NCI-H1694 (cell line): ENCODE data around the gene MAVS.

Experiments
- DNase-seq: peaks from one replicate; lab custom pipeline; 2025; lab: John Stamatoyannopoulos, UW

Gene MAVS

DNA sequence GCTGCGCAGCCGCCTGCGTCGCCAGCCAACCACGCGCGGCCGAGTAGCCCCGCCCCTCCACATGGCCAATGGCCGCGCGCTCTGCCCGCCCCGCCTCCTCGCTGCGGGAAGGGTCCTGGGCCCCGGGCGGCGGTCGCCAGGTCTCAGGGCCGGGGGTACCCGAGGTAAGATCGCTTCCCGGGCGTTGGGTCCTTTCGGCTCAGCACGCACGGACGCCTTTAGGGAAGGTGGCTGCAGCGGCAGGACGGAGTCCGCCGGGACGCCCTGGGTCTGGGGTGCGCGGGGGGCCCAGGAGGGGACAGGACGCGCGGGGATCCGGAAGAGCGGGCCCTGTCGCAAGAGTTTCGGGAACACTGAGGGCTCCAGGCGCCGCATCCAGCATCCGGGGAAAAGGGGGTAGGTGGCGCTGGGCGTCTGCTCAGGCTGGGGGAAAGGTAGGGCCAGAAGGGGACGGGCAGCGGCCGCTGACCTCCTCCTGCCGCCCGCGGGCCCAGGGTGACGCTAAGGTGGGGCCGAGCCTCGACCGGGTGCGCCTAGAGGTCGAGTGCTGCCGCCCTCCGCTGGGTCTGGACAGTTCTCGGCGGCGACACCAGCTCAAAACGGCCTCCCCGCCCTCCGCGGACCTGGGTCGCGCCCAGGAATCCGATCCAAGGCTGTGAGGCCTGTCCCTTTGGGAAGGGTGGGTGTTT lies at the start of gene MAVS:
MAVS (plus strand) TSS at position 95 of the 689 bp plus-strand sequence. CDS start 7,791 bp downstream, outside the sequence.
- peak; percentile 61 for DNase-seq

DNA sequence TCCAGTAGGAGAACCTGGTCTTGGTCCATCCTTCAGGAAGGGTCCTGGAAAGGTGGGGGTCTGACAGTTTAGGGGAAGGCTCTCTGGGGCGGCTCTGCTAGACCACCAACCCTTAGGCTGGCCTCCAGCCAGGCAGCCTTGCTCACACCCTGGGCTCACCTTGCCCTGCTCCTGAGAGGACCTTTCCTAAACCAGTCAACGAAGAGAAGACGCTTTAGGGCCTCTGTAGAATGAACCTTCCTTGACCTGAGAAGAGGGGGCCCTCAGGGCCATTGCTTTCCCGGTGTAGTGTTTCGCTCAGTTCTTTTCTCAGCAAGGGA lies 49.4 kb upstream of the MAVS start:
- no peak for DNase-seq

DNA sequence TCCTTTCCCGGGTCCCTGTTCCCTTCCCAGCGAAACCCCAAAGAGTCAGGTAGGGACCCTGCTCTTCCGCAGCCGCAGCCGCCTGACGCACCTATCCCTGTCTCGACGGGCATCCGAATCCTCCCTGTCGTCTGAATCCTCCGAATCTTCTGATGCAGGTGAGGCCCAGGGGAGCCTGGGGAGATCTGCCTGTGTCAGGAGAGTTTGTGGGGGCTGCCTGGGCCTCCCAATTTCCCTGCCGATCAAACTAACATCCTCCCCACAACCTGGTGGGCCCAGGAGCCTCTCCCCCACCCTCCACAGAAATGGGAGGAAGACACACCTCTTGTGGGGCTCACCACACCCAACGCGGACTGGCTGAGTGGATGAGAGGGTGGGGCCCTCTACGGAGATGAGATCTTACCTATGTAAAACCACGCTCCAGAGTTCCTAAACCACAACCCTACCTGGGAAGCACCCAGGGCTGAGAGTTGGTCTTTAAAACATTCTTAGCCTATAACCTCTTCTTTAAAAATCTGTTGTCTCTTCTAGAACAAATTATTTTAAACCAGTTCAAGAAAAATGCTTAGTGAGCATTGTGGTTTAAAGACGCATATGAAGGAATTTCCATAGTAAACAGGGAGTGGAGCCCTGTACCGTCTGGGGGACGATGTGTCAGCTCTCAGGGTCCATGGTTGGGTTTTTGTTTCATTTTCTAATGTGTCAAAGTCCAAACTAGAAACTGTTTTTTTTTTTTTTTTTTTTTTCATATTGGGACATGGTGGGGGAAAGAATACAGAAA lies 48.9 kb upstream of the MAVS start:
- no peak for DNase-seq

DNA sequence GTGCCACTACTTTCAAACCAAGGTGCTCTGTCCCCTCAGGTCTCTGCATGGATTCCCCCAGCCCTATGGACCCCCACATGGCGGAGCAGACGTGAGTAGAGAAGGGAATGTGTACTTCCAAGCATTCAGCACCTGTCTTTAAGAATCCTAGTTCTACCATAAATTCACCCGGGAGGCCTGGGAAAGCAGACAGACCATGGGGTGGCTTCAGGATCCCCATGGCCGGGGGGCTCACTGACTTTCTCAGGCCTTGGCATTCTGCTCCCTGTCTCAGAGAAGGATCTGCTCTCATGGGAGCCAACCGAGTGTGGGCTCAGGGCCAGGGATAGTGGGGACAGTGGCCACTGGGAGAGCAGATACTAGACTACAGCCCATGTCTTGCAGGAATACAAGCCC lies 48.3 kb upstream of the MAVS start:
- DNase-seq = no peak

DNA sequence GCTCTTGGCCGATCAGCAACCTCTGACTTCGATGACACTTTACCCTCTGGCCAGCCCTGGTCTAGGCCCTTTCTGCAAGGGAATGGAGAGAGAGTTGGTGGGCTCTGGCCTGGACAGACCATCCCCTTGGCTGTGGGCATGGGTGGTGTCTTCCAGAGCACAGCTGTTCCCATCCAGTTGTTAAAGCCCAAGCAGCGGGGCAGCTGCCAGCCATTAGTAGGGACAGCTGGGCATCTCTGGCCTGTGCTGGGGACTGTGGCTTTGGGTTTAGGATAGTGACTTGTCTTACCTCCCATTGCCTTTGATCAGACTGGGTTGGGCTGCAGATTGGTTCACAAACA lies 47.8 kb upstream of the MAVS start:
- DNase-seq = no peak

DNA sequence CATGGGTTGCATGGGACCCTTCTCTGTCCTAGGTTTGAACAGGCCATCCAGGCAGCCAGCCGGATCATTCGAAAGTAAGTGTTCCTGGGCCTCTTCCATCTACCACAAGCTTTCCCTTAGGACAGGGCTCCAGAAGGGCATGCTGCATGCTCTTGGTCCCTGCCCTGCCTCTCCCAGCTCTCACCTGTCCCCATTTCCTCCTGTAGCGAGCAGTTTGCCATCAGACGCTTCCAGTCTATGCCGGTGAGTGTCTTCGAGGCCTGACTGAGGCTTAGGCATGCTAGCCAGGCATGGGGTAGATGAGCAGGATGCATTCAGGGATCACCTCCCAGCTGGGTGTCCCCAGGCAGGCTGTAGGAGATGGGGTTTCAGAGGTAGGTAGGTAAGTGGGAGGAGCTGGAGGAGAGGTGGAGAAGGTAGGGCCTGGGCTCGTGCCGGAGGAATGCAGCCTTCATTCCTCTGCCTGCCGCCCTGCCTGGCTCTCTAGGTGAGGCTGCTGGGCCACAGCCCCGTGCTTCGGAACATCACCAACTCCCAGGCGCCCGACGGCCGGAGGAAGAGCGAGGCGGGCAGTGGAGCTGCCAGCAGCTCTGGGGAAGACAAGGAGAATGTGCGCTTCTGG lies 46.3 kb upstream of the MAVS start:
- DNase-seq = no peak

DNA sequence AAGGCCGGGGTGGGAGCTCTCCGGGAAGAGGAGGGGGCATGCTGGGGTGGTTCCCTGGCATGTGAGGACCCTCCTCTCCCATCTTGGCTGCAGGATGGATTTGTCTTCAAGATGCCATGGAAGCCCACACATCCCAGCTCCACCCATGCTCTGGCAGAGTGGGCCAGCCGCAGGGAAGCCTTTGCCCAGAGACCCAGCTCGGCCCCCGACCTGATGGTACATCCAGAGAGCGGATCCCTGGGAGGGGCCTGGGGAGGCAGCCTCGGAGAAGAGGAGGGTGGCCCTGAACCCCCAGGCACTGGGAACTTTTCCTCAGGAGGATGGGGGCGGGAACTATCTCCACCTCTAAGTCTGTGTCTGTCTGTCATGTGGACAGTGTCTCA lies 45.8 kb upstream of the MAVS start:
- no peak for DNase-seq

DNA sequence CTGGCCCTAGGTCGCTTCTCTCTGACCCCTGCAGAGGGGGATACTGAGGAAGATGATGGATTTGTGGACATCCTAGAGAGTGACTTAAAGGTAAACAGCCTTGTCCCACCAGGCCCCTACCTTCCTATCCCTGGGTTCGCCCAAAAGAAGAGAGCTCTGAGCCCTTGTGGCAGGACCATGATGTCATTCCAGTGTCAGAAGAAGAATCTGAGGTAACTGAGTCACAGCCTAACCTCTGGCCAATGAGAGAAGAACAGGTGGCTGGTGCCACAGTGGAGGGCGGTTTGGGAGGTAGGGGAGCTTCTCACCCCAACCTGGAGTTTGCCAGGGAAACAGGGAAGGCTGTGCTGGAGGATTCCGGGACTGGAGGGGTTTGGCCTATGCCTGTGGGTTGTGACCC lies 45.3 kb upstream of the MAVS start:
- DNase-seq = no peak

DNA sequence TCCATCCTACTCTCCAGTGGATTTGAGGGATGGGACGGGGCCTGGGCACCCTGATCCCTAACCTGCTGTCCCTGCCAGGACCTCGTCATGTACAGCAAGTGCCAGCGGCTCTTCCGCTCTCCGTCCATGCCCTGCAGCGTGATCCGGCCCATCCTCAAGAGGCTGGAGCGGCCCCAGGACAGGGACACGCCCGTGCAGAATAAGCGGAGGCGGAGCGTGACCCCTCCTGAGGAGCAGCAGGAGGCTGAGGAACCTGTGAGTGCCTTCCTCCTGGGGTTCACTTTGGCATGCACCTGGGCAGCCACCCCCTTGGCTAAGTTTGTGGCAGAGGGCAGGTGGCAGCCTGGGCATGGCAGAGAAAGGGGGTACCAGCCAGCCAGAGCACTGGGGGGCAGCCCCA lies 44.8 kb upstream of the MAVS start:
- DNase-seq = no peak

DNA sequence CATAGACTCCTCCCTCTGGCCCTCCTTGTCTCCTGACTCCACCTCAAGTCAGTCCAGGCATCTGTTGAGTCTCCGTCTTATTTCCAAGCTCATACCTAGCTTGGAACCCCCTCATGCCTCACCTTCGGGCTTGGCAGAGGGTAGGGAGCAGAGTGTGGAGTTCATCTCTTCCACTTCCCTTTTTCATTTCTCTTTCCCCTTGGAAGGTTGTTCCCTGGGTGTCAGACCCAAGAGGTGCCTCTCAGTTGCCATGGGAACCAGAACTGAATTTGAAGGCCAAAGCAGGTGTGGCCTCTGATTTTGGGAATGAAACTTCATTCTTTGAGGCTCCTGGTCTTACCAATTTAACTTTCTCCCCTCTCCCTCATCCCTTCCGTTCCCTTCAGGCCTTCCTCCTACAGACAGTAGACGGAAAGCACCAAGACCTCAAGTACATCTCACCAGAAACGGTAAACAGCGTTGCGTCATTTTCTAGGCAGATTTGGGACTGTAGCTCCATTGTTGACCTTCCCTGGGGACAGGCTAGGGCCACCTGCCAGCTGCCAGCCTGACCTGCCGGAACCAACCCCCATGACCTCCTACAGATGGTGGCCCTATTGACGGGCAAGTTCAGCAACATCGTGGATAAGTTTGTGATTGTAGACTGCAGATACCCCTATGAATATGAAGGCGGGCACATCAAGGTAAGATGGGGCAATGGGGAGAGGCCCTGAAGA lies 44.0 kb upstream of the MAVS start:
- DNase-seq = no peak

DNA sequence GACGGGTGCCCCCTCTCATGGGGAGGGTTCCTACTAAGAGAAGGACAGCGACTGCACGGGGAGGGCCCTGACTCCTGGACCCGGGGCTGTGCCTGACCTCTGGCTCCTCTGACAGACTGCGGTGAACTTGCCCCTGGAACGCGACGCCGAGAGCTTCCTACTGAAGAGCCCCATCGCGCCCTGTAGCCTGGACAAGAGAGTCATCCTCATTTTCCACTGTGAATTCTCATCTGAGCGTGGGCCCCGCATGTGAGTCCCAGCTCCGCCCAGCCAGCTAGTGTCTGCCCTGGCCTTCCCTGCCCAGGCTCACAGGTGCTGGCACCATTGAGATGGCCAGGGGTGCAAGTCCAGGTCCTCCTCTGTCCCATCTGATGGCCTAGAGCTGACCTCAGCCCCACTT lies 43.3 kb upstream of the MAVS start:
- no peak for DNase-seq

DNA sequence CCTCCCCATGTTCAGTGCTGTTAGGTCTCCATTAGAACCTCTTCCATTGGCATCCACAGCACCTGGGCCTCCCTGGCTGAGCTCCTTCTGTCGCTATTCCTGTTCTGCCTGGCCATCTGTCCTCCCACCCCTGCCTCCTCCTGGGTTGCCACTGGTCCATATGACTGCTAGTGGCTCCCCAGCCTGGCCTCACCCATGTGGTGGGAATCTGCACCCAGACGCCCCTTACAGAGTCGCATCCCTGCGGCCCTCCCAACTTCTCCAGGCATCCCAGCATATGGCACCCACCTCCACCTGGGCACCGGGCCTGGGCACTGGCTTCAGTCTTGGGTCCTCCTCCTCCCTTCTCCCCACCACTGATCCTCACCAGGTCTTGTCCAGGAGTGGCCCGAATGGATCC lies 42.8 kb upstream of the MAVS start:
- no peak for DNase-seq

DNA sequence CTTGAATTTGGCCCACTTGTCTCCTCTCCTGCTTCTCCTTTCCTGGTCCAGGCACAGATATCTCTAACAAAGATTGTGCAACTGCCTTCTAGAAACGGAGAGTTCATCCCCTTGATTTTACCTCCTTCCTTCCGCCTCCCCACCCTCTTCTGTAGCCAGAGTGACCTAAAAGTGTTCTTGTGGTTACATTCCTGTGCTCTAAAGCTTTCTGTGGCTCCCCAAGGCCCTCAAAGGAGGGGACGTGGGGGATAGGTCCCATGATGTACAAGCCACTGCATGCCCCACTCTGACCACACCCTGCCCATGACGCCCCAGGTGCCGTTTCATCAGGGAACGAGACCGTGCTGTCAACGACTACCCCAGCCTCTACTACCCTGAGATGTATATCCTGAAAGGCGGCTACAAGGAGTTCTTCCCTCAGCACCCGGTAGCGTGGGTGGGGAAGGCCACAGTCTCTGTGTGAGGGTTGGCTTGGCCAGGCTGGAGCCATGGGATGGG lies 42.3 kb upstream of the MAVS start:
- DNase-seq = no peak

DNA sequence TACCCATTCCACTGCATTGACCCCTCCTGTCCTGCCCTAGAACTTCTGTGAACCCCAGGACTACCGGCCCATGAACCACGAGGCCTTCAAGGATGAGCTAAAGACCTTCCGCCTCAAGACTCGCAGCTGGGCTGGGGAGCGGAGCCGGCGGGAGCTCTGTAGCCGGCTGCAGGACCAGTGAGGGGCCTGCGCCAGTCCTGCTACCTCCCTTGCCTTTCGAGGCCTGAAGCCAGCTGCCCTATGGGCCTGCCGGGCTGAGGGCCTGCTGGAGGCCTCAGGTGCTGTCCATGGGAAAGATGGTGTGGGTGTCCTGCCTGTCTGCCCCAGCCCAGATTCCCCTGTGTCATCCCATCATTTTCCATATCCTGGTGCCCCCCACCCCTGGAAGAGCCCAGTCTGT lies 41.9 kb upstream of the MAVS start:
- no peak for DNase-seq

DNA sequence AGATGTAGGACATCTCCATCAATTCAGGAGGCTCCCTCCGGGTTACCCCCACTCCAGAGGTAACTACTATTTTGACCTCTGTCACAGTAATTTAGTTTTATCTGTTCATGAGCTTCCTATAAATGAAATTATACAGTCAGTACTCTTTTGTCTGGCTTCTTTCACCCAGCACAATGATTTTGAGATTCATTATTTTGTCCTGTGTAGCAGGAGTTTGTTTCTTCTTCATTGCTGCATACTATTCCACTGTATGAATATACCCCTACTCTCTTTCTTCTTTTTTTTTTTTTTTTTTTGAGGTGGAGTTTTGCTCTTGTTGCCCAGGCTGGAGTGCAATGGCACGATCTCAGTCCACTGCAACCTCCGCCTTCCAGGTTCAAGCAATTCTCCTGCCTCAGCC lies 38.1 kb upstream of the MAVS start:
- no peak for DNase-seq

DNA sequence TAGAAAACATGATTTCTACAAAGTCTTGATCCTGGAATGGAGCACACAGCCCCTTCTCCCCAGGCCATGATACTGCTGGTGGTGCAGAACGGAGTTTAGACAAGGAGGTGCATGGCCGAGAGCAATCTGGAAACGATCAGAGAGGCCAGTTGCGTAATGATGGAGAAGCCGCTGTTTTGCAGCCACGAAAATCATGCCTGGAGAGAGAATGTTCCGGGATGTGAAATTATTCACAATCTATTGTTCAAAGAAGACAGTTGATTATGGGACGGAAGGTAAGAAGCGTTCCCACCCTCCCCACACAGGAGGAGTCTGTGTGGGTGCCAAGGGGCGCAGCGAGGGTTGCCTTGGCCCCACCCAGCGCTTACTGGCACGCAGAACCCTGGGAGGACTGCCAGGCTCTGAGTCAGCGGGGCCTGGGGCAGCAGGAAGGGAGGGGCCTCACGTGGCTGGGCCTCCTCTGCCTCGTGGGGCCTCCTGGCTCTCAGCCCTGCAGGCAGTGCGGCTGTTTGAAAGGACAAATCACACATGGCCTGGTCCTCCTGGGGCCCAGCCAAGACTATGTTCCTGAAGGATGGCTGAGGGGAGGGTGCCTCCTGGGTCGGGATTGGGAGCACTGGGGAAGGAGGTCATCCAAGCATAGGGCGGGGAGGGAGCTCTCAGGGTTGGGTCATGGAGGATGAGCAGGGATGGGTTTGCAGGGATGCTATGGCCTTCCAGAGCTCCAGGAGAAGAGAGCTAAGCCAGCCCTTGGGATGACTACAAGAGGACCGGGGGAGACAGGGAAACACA lies 35.0 kb upstream of the MAVS start:
- peak; percentile 98 for DNase-seq

DNA sequence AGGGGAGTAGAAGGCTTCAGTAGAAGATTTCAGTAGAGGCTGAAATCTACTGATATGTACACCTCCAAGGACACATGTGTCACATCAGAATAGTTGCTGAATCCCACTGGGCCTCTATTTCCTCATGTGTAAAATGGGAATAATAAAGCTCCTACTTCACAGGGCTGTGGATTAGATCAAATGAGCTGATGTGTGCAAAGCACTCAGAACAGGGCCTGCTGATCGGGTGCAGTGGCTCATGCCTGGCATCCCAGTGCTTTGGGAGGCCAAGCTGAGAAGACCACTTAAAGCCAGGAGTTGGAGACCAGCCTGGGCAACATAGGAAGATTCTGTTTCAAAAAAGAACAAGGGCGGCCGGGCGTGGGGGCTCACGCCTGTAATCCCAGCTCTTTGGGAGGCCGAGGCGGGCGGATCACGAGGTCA lies 34.4 kb upstream of the MAVS start:
- DNase-seq = no peak

DNA sequence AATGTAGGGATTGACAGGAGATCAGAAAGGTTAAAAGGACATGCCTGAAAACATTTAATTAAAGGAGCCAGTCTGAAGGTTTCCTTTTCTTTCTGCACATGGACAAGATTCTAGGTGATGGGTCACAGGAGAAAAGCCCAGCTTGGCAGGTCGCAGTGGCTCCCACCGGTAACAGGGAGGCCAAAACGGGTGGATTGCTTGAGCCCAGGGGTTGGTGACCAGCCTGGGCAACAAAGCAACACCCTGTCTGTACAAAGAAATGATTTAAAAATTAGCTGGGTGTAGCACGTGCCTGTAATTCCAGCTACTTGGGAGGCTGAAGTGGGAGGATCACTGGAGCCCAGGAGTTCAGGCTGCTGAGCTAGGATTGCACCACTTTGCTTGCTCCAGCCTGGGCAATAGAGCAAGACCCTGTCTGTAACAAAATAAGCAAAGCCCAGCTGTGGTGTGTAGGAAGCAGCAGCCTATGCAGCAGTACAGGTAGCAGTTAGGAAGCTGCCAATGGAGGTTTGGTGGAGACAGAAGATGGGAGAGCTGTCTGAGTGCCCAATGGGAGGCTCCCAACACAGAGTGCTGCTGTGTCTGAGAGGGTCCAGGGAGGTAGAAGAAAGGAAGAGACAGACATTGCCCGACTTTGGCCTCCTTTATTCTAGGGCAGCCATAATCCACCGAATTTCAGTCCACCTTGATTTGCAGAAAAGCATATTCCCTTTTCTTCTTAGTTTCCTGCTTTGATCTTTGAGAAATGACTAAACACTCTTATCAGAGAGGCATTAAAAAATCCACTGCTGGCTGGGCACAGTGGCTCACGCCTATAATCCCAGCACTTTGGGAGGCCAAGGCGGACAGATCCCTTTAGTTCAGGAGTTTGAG lies 33.4 kb upstream of the MAVS start:
- no peak for DNase-seq

DNA sequence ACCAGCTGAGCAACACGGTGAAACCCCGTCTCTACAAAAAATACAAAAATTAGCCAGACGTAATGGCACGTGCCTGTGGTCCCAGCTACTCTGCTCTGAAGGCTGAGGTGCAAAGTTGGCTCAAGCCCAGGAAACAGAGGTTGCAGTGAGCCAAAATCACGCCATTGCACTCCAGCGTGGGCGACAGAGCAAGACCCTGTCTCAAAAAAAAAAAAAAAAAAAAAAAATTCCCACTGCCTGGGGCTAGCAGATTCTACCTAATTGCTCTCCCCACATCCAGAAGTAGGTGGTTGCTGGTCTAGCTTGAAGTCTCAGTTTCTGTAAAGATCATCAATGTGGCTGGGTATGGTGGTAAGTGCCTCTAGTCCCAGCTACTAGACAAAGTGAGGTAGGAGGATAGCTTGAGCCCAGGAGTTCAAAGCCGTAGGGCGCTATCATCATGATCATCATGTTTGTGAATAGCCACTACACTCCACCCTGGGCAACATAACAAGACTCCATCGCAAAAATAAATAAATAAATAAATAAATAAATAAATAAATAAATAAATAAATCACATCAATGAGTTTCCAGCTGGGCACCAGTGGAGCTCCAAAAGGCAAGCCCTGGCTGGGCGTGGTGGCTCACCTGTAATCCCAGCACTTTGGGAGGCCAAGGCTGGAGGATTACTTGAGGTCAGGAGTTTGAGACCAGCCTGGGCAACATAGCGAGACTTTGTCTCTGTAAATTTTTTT lies 32.6 kb upstream of the MAVS start:
- DNase-seq = no peak

DNA sequence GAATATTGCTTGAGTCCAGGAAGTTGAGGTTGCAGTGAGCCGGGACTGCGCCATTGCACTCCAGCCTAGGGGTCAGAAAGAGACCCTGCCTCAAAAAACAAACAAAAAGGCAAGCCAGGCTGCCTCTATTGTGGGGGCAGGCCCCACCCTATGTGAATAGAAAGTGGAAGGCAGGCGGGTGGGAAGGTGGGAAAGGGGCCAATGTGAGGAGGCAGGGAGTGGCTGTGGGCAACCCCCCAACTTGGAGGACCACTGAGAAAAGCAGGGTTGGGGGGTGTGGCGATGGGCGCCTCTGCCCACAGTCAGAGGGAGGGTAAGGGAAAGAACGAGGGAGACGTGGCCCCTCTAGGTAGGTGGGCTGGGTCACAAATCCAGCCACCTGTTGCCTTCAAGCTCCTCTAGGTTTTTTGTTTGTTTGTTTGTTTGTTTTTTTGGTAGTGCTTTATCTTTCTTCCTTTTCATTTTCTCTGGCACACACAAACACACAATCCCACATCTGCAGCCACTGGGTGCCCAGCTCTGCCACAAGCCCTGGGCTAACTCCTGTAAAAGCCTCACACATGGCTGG lies 31.6 kb upstream of the MAVS start:
- DNase-seq = no peak
